Renal cortex interstitium (tissue), 3 donors: ENCODE results near the gene HPX. TPM values are rescaled to one million over a fixed set of nuclear protein-coding genes. Genes with fewer than 3 reads are reported as not detected.

Experiments used
- polyA plus RNA-seq, 3 donors: library from polyadenylated mRNA; unstranded; fragments of 120-200 nt; gene quantifications; one replicate each; pipeline ENCODE4 v1.2.1, GENCODE V29; 2013; ENCODE audit not compliant: insufficient read length in 3 of 3

Gene HPX
- polyA plus RNA-seq, 3 donors: 3.2 to 4.8 (median 4.2) TPM

Other genes starting within 250 kb of the HPX start
- under 1 TPM in 1 of 3 donors, not detected in 2; 0.22 TPM for gene OR52W1, start 241.8 kb downstream of the HPX start, polyA plus RNA-seq
- 1 to 10 TPM in 2 of 3 donors, under 1 TPM in 1; 0.78 to 2.1 (median 1.0) TPM for gene C11orf42, start 235.4 kb downstream of the HPX start, polyA plus RNA-seq
- gene FHIP1B, start 206.4 kb downstream of the HPX start, polyA plus RNA-seq: 10 to 100 TPM; 53.2 to 75.5 (median 55.7) TPM
- under 1 TPM; 0.24 to 0.42 (median 0.30) TPM for gene CNGA4, start 201.9 kb downstream of the HPX start, polyA plus RNA-seq
- under 1 TPM; 0.36 to 0.80 (median 0.61) TPM for gene CCKBR, start 181.1 kb downstream of the HPX start, polyA plus RNA-seq
- gene CAVIN3, start 120.5 kb downstream of the HPX start, polyA plus RNA-seq: 10 to 100 TPM; 10.3 to 19.8 (median 17.1) TPM
- gene SMPD1, start 50.5 kb downstream of the HPX start, polyA plus RNA-seq: 10 to 100 TPM; 27.9 to 35.1 (median 34.3) TPM
- 10 to 100 TPM; 53.4 to 61.1 (median 60.0) TPM for gene APBB1, start 21.9 kb downstream of the HPX start, polyA plus RNA-seq
- 10 to 100 TPM; 17.2 to 28.2 (median 25.1) TPM for gene TRIM3, start 33.0 kb upstream of the HPX start, polyA plus RNA-seq
- 10 to 100 TPM; 65.5 to 74.7 (median 72.5) TPM for gene ARFIP2, start 40.3 kb upstream of the HPX start, polyA plus RNA-seq
- 10 to 100 TPM; 36.6 to 42.1 (median 39.4) TPM for gene TIMM10B, start 40.5 kb upstream of the HPX start, polyA plus RNA-seq
- 10 to 100 TPM in 1 of 3 donors, 1 to 10 TPM in 2; 7.3 to 13.4 (median 7.3) TPM for gene DNHD1, start 56.3 kb upstream of the HPX start, polyA plus RNA-seq
- 10 to 100 TPM; 21.0 to 25.8 (median 21.5) TPM for gene RRP8, start 162.6 kb upstream of the HPX start, polyA plus RNA-seq
- gene ILK, start 162.8 kb upstream of the HPX start, polyA plus RNA-seq: 100 to 1,000 TPM; 137 to 165 (median 154) TPM
- 10 to 100 TPM; 74.3 to 88.5 (median 75.2) TPM for gene TAF10, start 171.2 kb upstream of the HPX start, polyA plus RNA-seq
- gene TPP1, start 178.4 kb upstream of the HPX start, polyA plus RNA-seq: 100 to 1,000 TPM; 115 to 127 (median 115) TPM
- gene DCHS1, start 214.8 kb upstream of the HPX start, polyA plus RNA-seq: 10 to 100 TPM; 29.1 to 43.4 (median 34.7) TPM
- 10 to 100 TPM; 62.5 to 71.5 (median 69.2) TPM for gene MRPL17, start 242.4 kb upstream of the HPX start, polyA plus RNA-seq